Panc1 (cell line): ENCODE results near the gene EIF5A. TPM values are rescaled to one million over a fixed set of nuclear protein-coding genes. Genes with fewer than 3 reads are reported as not detected.

Source experiments
- ATAC-seq: fragments of 200-7000 bp; cut with Tn5 transposase; 2 replicates; pipeline ENCODE4 v1.9.1; 2020; ENCODE audit warnings: mild to moderate bottlenecking, moderate library complexity
- BruUV-seq: library from RNA; stranded (reverse); fragments of 400-500 nt; replicated peaks from 2 replicates; lab custom pipeline; 2021; lab: Mats Ljungman, UMichigan
- CTCF ChIA-PET: fragments of 300-600 bp; sonication (Branson Sonifier 250); formaldehyde crosslinking; loops from one replicate; lab custom pipeline; 2022; ENCODE audit warnings: antibody characterized with exemption; lab: Charles Lee
- POLR2A ChIA-PET: fragments of 300-600 bp; sonication (Branson Sonifier 250); formaldehyde crosslinking; loops from one replicate; lab custom pipeline; 2022; ENCODE audit warnings: antibody characterized with exemption; lab: Charles Lee
- DNase-seq: peaks from one replicate; pipeline ENCODE4 v3.0.0-alpha.2; 2010; ENCODE audit warnings: low read depth, low spot score
- H3K27ac ChIP-seq: 2 replicates; pipeline ENCODE4 v1.5.1; 2011; ENCODE audit warnings: mild to moderate bottlenecking, low read length, inconsistent platforms
- H3K27me3 ChIP-seq: fragments of 200-500 bp; sonication (Bioruptor generic); 2 replicates; pipeline ENCODE4 v1.6.0; 2014; ENCODE audit warnings: low read length, inconsistent platforms; ENCODE audit not compliant: control insufficient read depth, insufficient read depth
- H3K36me3 ChIP-seq: fragments of 200-500 bp; sonication (Bioruptor generic); 2 replicates; pipeline ENCODE4 v1.5.1; 2014; ENCODE audit warnings: inconsistent platforms, mild to moderate bottlenecking, low read length, moderate library complexity; ENCODE audit not compliant: control insufficient read depth, insufficient read depth
- H3K4me1 ChIP-seq: 2 replicates; pipeline ENCODE4 v1.5.1; 2011; ENCODE audit warnings: inconsistent platforms, mild to moderate bottlenecking, low read length, moderate library complexity; ENCODE audit not compliant: control insufficient read depth, insufficient read depth
- H3K4me3 ChIP-seq, 2 experiments: 2 replicates each; pipeline ENCODE4 v1.5.1; 2011 to 2012; ENCODE audit warnings: low read depth in 2 of 2, low read length in 2 of 2, mild to moderate bottlenecking in 2 of 2, inconsistent platforms in 1 of 2, moderate library complexity in 1 of 2
- H3K9me3 ChIP-seq: fragments of 200-500 bp; sonication (Bioruptor generic); 2 replicates; pipeline ENCODE4 v1.5.1; 2014; ENCODE audit warnings: low read depth, mild to moderate bottlenecking, inconsistent platforms, low read length, moderate library complexity; ENCODE audit not compliant: control insufficient read depth, insufficient read depth
- POLR2AphosphoS5 ChIP-seq: IDR thresholded peaks from 2 replicates; pipeline ENCODE4 v1.6.1; 2012; ENCODE audit warnings: mild to moderate bottlenecking, low read depth, low read length, moderate library complexity
- SIN3A ChIP-seq: IDR thresholded peaks from 2 replicates; pipeline ENCODE4 v1.6.1; 2012; ENCODE audit warnings: low read depth, mild to moderate bottlenecking, low read length, moderate library complexity, borderline replicate concordance; ENCODE audit not compliant: insufficient read depth
- TCF7L2 ChIP-seq: IDR thresholded peaks from 2 replicates; pipeline ENCODE4 v1.6.1; 2011; ENCODE audit warnings: mild to moderate bottlenecking, low read depth, low read length, inconsistent platforms
- in situ Hi-C: cut with HindIII; loops from 2 replicates; pipeline ENCODE4 v1.10.0; 2016; ENCODE audit warnings: low sequenced_read_pairs, low pct_unique_long_range_greater_than_20kb
- intact Hi-C: fragments of 100-400 bp; cut with micrococcal nuclease; formaldehyde crosslinking; loops from one replicate; pipeline ENCODE4 v1.10.0; 2022; ENCODE audit not compliant: unreplicated experiment
- total RNA-seq: library from RNA; stranded (reverse); gene quantifications from one replicate; pipeline ENCODE4 v1.2.1, GENCODE V29; 2021; ENCODE audit not compliant: unreplicated experiment
- TF ChIP-seq, protein P1 (sequence below): fragments of 450-650 bp; IDR thresholded peaks from 2 replicates; pipeline ENCODE4 v1.5.1; 2017; ENCODE audit warnings: mild to moderate bottlenecking
- TF ChIP-seq, protein P2 (sequence below), 2 experiments: IDR thresholded peaks; 2 replicates each; pipeline ENCODE4 v1.6.1; 2011 to 2012; ENCODE audit warnings: low read depth in 2 of 2, control low read depth in 1 of 2, low read length in 1 of 2, mild to moderate bottlenecking in 1 of 2, moderate library complexity in 1 of 2; ENCODE audit not compliant: insufficient read depth in 1 of 2

EIF5A gene
- total RNA-seq, 1 experiment from 2014 or later: 728 TPM

DNA sequence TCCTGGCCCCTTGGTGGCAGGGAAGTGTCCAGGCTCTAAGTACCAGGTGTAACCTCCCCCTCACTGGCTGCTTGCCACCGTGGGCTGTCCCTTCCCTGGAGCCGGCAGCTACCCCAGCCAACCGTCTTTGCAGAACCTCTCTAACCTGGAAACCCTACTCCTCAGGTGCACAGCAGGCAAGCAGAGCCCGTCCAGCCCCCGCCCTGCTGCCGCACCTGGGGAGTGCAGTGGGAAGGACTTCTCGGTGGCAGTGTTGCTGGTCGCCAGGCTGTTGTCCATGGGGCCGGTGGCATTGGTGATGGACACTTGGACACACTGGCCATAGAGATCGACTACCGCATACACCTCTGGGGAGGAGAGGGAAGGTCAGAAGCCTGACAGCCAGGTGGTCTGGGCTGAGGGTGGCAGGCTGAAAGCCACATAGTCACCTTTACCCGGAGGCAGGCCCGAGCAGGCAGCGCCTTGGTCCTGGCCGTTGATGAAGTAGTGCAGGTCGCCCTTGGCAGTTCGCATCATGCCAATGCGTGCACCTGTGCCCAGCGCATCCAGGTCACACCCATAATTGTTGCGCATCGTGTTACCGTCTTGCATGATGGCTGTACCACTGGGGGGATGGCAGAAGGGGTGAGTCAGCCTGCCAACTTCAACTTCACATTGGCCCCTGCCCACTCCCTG lies 15.2 kb downstream of the EIF5A start:
- no peak for DNase-seq
- TF ChIP-seq TCF7L2: no peak
- TF ChIP-seq, protein P1, sequence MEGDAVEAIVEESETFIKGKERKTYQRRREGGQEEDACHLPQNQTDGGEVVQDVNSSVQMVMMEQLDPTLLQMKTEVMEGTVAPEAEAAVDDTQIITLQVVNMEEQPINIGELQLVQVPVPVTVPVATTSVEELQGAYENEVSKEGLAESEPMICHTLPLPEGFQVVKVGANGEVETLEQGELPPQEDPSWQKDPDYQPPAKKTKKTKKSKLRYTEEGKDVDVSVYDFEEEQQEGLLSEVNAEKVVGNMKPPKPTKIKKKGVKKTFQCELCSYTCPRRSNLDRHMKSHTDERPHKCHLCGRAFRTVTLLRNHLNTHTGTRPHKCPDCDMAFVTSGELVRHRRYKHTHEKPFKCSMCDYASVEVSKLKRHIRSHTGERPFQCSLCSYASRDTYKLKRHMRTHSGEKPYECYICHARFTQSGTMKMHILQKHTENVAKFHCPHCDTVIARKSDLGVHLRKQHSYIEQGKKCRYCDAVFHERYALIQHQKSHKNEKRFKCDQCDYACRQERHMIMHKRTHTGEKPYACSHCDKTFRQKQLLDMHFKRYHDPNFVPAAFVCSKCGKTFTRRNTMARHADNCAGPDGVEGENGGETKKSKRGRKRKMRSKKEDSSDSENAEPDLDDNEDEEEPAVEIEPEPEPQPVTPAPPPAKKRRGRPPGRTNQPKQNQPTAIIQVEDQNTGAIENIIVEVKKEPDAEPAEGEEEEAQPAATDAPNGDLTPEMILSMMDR: no peak
- no peak for TF ChIP-seq SIN3A
- no peak for TF ChIP-seq POLR2AphosphoS5
- TF ChIP-seq, protein P2, sequence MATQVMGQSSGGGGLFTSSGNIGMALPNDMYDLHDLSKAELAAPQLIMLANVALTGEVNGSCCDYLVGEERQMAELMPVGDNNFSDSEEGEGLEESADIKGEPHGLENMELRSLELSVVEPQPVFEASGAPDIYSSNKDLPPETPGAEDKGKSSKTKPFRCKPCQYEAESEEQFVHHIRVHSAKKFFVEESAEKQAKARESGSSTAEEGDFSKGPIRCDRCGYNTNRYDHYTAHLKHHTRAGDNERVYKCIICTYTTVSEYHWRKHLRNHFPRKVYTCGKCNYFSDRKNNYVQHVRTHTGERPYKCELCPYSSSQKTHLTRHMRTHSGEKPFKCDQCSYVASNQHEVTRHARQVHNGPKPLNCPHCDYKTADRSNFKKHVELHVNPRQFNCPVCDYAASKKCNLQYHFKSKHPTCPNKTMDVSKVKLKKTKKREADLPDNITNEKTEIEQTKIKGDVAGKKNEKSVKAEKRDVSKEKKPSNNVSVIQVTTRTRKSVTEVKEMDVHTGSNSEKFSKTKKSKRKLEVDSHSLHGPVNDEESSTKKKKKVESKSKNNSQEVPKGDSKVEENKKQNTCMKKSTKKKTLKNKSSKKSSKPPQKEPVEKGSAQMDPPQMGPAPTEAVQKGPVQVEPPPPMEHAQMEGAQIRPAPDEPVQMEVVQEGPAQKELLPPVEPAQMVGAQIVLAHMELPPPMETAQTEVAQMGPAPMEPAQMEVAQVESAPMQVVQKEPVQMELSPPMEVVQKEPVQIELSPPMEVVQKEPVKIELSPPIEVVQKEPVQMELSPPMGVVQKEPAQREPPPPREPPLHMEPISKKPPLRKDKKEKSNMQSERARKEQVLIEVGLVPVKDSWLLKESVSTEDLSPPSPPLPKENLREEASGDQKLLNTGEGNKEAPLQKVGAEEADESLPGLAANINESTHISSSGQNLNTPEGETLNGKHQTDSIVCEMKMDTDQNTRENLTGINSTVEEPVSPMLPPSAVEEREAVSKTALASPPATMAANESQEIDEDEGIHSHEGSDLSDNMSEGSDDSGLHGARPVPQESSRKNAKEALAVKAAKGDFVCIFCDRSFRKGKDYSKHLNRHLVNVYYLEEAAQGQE (IDR thresholded peaks at IDR 0.05; ENCODE audit: insufficient read depth in 1 of 2, low read depth in 2 of 2, low read length in 1 of 2): no peak
- Histone ChIP-seq H3K4me1 (no peaks in the 10 kb centered on the region), H3K9me3 (no peaks in the 10 kb centered on the region), H3K4me3 (no peak overlapping the region), H3K27ac (no peak overlapping the region), H3K27me3 (no peaks in the 10 kb centered on the region), H3K36me3 (peaks cover 3% of the 10 kb centered on the region)
- in situ Hi-C loops: no loop called here
- POLR2A ChIA-PET: no interaction called here
- intact Hi-C loops: no loop called here
- no TSS peak for BruUV-seq
- CTCF ChIA-PET: no interaction called here
- no peak for ATAC-seq

DNA sequence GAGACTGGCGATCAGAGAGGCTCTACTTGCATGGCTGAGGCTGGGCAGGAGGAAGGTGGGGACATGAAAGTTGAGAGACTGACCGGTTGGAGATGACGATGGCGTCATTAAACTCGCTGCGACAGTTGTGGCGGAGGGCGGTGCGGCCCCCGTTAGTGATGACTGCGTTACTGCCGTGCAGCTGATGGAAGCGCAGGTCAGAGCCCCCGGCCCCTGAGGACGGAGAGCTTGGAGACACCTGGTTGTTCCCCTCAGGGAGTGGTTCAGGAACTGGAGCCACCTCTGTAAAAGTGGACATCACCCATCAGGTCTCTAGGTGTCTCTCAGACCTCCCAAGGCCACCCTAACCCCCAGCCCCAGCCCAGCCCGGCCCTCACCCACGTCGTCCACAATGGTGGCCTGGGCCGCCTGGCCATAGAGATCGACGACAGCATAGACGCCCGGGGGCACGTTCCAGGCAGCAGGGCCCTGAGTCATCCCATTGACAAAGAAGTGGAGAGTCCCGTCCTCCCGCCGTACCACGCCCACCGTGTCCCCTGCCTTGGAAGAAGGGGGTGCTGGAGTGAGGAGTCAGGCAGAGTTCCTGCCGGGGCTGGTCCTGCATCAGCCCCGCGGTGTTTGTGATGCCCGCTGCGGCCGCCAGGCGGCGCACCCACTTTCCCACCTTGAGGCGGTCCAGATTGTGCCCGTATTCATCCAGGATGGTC lies 16.5 kb downstream of the EIF5A start:
- in situ Hi-C loops: no loop called here
- ATAC-seq: 0 out of 2 replicates have a peak, but pooled peaks have one; percentile 51
- POLR2A ChIA-PET: no interaction called here
- no peak for TF ChIP-seq SIN3A
- TF ChIP-seq, protein P1: peak; percentile 91; the same call in 1 of the 2 replicates
- no peak for TF ChIP-seq TCF7L2
- Histone ChIP-seq H3K36me3 (peaks cover 3% of the 10 kb centered on the region), H3K4me3 (no peak overlapping the region), H3K9me3 (no peaks in the 10 kb centered on the region), H3K27ac (no peak overlapping the region), H3K27me3 (no peaks in the 10 kb centered on the region), H3K4me1 (peaks cover 4% of the 10 kb centered on the region; the same call in 1 of the 2 replicates)
- intact Hi-C loops: no loop called here
- CTCF ChIA-PET: no interaction called here
- DNase-seq: no peak
- BruUV-seq: no TSS peak
